Neuronal stem cell (in vitro differentiated cells): Measurements from ENCODE around the gene STAC3.

Source experiments
- DNase-seq: peaks from one replicate; pipeline ENCODE4 v3.0.0-alpha.2; 2013; ENCODE audit warnings: low spot score
- H2AFZ ChIP-seq: one replicate; pipeline ENCODE4 v1.6.1; 2013; ENCODE audit warnings: mild to moderate bottlenecking, low read length, inconsistent platforms
- H2AK5ac ChIP-seq: 2 replicates; pipeline ENCODE4 v1.6.1; 2013; ENCODE audit warnings: low read depth, mild to moderate bottlenecking, inconsistent platforms, low read length, moderate library complexity, mixed read lengths
- H2BK120ac ChIP-seq: 2 replicates; pipeline ENCODE4 v1.6.1; 2013; ENCODE audit warnings: low read depth, mild to moderate bottlenecking, inconsistent platforms, low read length, moderate library complexity, mixed read lengths
- H2BK12ac ChIP-seq: one replicate; pipeline ENCODE4 v1.6.1; 2013; ENCODE audit warnings: low read length, inconsistent platforms
- H2BK15ac ChIP-seq: 2 replicates; pipeline ENCODE4 v1.6.1; 2013; ENCODE audit warnings: mild to moderate bottlenecking, low read length, inconsistent platforms, mixed read lengths
- H2BK5ac ChIP-seq: one replicate; pipeline ENCODE4 v1.6.1; 2013; ENCODE audit warnings: inconsistent platforms, mild to moderate bottlenecking, low read length, moderate library complexity
- H3K14ac ChIP-seq: one replicate; pipeline ENCODE4 v1.6.1; 2013; ENCODE audit warnings: low read length, inconsistent platforms
- H3K18ac ChIP-seq: 2 replicates; pipeline ENCODE4 v1.6.1; 2013; ENCODE audit warnings: low read length, inconsistent platforms
- H3K23ac ChIP-seq: 2 replicates; pipeline ENCODE4 v1.6.1; 2013; ENCODE audit warnings: low read depth, mild to moderate bottlenecking, mixed read lengths, low read length, inconsistent platforms; ENCODE audit not compliant: poor library complexity
- H3K27ac ChIP-seq: replicated peaks from 3 replicates; pipeline ENCODE4 v1.5.1; 2013; ENCODE audit warnings: low read length, inconsistent platforms
- H3K27me3 ChIP-seq, 3 experiments: 2 replicates each; pipeline ENCODE4 v1.6.1; 2013; ENCODE audit warnings: low read length in 3 of 3, mild to moderate bottlenecking in 2 of 3, inconsistent platforms in 1 of 3, low read depth in 1 of 3, mixed read lengths in 1 of 3, moderate library complexity in 1 of 3; ENCODE audit not compliant: control insufficient read depth in 3 of 3, insufficient read depth in 3 of 3
- H3K36me3 ChIP-seq, 2 donors: replicated peaks in 1 of 2; 2 replicates each; pipeline ENCODE4 v1.6.1; 2013; ENCODE audit warnings: low read length in 2 of 2; ENCODE audit not compliant: control insufficient read depth in 2 of 2, insufficient read depth in 2 of 2
- H3K4ac ChIP-seq: 2 replicates; pipeline ENCODE4 v1.6.1; 2013; ENCODE audit warnings: inconsistent platforms, mild to moderate bottlenecking, low read length, moderate library complexity
- H3K4me1 ChIP-seq, 2 donors: 1 replicate in 1 of 2; 2 replicates in 1 of 2; pipeline ENCODE4 v1.6.1; 2013; ENCODE audit warnings: low read length in 2 of 2, low read depth in 1 of 2; ENCODE audit not compliant: control insufficient read depth in 2 of 2, insufficient read depth in 1 of 2
- H3K4me2 ChIP-seq: one replicate; pipeline ENCODE4 v1.6.1; 2013; ENCODE audit warnings: mild to moderate bottlenecking, low read length, inconsistent platforms; ENCODE audit not compliant: insufficient read depth, poor library complexity, severe bottlenecking
- H3K4me3 ChIP-seq, 2 donors: 2 replicates each; pipeline ENCODE4 v1.5.1; 2013; ENCODE audit warnings: low read length in 2 of 2, mild to moderate bottlenecking in 2 of 2, inconsistent platforms in 1 of 2, moderate library complexity in 1 of 2
- H3K79me1 ChIP-seq: one replicate; pipeline ENCODE4 v1.6.1; 2013; ENCODE audit warnings: low read depth, mild to moderate bottlenecking, inconsistent platforms, low read length, moderate library complexity
- H3K9ac ChIP-seq: one replicate; pipeline ENCODE4 v1.6.1; 2013; ENCODE audit warnings: mild to moderate bottlenecking, low read depth, low read length, inconsistent platforms; ENCODE audit not compliant: poor library complexity
- H3K9me3 ChIP-seq, 2 donors: replicated peaks in 1 of 2; 2 replicates each; pipeline versions ENCODE3 to v1.6.1; 2013; ENCODE audit warnings: low read length in 2 of 2, mild to moderate bottlenecking in 2 of 2, inconsistent platforms in 1 of 2, low read depth in 1 of 2, mixed read lengths in 1 of 2, moderate library complexity in 1 of 2; ENCODE audit not compliant: control insufficient read depth in 2 of 2, insufficient read depth in 1 of 2
- H4K8ac ChIP-seq: one replicate; pipeline ENCODE4 v1.6.1; 2013; ENCODE audit warnings: low read depth, mild to moderate bottlenecking, inconsistent platforms, low read length, moderate library complexity
- H4K91ac ChIP-seq: one replicate; pipeline ENCODE4 v1.6.1; 2013; ENCODE audit warnings: low read length, low read depth, mild to moderate bottlenecking, inconsistent platforms; ENCODE audit not compliant: poor library complexity
- WGBS, 2 donors: extraction: QIAGEN DNeasy Blood & Tissue Kit; methylation state at CpG; one replicate each; pipeline ENCODE4 v1.1.7; 2013; ENCODE audit warnings: missing lambda C conversion rate in 2 of 2, mixed read lengths in 1 of 2; ENCODE audit not compliant: insufficient read length in 2 of 2, insufficient replicate concordance in 1 of 2; ENCODE audit errors: extremely low coverage in 2 of 2; 5-methylcytosine and 5-hydroxymethylcytosine counted together

The STAC3 gene

DNA sequence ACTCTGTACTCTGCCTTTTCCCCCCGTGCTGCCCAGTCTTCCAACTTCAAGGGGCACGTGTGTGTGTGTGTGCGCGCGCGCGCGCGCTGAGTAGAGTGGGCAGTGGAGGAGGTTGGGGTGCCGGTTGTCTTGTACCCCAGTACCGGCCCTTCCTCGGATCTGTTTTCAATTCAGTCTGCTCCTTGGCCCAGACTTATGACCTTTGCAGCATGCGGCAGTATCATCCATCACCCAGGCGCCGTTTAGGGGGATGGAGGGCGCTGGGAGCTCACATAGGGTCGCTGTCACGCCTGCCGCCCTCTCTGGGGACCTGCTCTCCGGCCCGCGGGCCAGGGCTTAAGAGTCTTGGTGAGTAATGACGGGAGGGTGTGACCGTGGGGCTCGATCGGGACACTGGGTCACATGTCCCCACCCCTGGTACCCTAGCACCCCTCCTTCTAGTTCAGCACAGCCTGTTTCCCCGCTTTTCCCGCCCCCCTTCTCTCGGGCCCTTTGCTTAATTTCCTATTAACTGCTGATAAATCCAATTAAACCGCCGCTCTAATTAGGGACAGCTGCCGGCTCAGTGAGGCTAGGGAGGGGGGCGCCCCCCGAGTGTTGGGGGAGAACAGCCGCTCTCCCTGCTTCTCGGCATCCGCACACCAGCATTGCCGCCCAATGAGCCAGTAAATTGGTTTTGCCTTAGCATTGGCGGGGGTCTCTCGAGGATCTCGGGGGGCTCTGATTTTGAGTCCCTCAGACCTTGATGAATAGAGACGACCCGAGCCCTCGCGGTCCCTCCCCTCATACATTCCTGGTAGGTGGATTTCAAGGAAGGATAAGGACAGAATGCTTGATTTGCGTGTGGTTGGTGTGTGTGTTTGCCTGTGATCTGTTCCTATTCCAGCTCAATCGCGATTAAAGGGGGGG is 9.3 kb downstream of the STAC3 start:
- H3K23ac ChIP-seq: peak overlapping the region; percentile 89
- H3K9me3 ChIP-seq: no peaks in the 10 kb centered on the region
- no peak overlapping the region for H2BK5ac ChIP-seq
- H3K9ac ChIP-seq: peak overlapping the region; percentile 34
- H3K14ac ChIP-seq: no peak overlapping the region
- H4K91ac ChIP-seq: no peak overlapping the region
- no CpG with 5 or more reads among the region's 48 CpGs for WGBS, 2 donors
- H2BK12ac ChIP-seq: no peak overlapping the region
- no peak overlapping the region for H2AFZ ChIP-seq
- H3K4me1 ChIP-seq: peaks cover 39 to 43% of the 10 kb centered on the region in 2 donors
- peaks cover 22 to 68% (median 39%) of the 10 kb centered on the region in 3 experiments for H3K27me3 ChIP-seq
- H3K4me3 ChIP-seq: peak overlapping the region in 1 of 2 donors; percentile 58
- H2AK5ac ChIP-seq: no peak overlapping the region
- no peak for DNase-seq
- H3K79me1 ChIP-seq: peaks cover 2% of the 10 kb centered on the region
- peaks cover 0 to 2% of the 10 kb centered on the region in 2 donors for H3K36me3 ChIP-seq
- H2BK120ac ChIP-seq: no peak overlapping the region
- peak overlapping the region; percentile 27 for H2BK15ac ChIP-seq
- no peak overlapping the region for H4K8ac ChIP-seq
- no peak overlapping the region for H3K4ac ChIP-seq
- no peak overlapping the region for H3K27ac ChIP-seq
- no peak overlapping the region for H3K4me2 ChIP-seq
- H3K18ac ChIP-seq: peak overlapping the region; percentile 84

DNA sequence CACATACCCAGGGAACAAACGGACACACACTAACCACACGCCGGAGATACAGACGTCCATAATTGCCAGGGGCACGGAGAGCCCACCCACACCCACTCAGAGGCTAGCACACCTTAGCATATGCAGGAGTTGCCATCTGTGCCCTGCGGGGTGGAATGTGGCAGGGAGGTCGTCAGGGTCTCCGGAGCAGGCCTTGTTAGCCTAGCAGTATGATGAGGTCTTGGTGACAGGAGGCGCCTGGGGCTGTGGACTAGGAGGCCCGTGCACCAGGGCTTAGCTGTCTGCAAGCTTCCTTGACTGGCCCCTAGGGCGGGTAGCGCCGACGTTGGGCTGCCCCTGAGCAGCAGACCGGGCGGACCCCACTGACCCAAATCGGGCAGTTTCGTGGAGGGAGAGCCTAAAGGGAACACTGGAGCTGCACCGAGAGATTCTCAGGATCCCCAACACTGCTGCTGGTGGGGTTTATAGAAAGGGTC is 10.0 kb downstream of the STAC3 start:
- Histone ChIP-seq H3K9me3 (no peaks in the 10 kb centered on the region), H4K91ac (no peak overlapping the region), H3K79me1 (peaks cover 2% of the 10 kb centered on the region), H3K23ac (peak overlapping the region; percentile 2), H2BK12ac (no peak overlapping the region), H3K4ac (no peak overlapping the region), H3K9ac (peak overlapping the region; percentile 34), H2AK5ac (no peak overlapping the region), H3K18ac (peak overlapping the region; percentile 82), H3K4me3 (peak overlapping the region; percentile 58 to 70), H3K14ac (no peak overlapping the region), H3K27ac (no peak overlapping the region), H3K4me2 (no peak overlapping the region), H2BK120ac (no peak overlapping the region), H3K4me1 (peaks cover 39 to 47% of the 10 kb centered on the region in 2 donors), H2BK5ac (no peak overlapping the region), H3K36me3 (no peaks in the 10 kb centered on the region), H3K27me3 (peaks cover 22 to 75% (median 42%) of the 10 kb centered on the region in 3 experiments), H2AFZ (no peak overlapping the region), H2BK15ac (peak overlapping the region; percentile 27), H4K8ac (no peak overlapping the region)
- DNase-seq: no peak
- WGBS, 2 donors: no CpG with 5 or more reads among the region's 19 CpGs

DNA sequence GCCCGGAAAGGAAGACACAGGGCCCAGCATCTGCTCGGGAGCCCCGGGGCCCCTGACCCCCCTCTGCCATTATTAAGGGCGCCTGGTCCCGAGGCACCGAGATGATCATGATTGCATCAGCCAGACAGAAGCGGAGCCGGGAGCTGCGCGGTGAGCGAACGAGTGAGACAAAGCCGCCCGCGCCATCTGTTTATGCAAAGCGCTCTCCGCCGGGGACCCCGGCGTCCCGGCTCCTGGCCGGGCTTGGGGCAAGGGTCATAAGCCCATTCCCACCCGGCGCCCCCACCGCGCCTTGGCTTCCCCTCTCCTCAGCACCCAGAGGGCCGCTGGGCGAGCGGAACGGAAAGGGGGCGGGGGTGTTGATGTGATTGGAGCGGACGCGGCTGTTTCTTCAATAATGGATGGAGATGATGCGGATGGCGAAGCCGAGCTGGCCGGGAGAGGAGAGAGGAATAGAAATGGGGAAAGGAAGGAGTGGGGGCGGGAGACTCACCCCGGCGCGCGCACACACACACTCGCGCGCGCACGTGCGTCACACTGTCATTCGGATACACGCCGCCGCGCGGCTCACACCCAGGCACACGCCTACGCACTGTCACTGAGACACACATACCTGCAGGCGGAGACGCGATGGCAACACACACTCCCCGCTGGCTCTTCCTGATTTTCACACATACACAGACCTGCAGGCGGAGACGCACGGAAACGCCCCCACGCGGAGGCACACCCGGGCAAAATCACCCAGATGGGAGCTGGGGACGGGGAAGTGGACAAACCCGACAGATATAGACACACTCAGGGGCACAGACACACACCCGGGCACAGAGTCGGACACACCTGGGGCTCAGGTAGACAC is 10.7 kb downstream of the STAC3 start:
- peak overlapping the region; percentile 22 for H2BK15ac ChIP-seq
- peaks cover 0 to 6% of the 10 kb centered on the region in 2 donors for H3K36me3 ChIP-seq
- H3K79me1 ChIP-seq: peaks cover 2% of the 10 kb centered on the region
- WGBS, 2 donors: no CpG with 5 or more reads among the region's 72 CpGs
- peak overlapping the region; percentile 90 for H2AFZ ChIP-seq
- no peak overlapping the region for H3K27ac ChIP-seq
- peak overlapping the region; percentile 82 for H3K18ac ChIP-seq
- no peak overlapping the region for H4K8ac ChIP-seq
- peak overlapping the region; percentile 15 for H3K9ac ChIP-seq
- H3K27me3 ChIP-seq: peaks cover 22 to 82% (median 42%) of the 10 kb centered on the region in 3 experiments
- DNase-seq: no peak
- no peak overlapping the region for H4K91ac ChIP-seq
- no peak overlapping the region for H2BK5ac ChIP-seq
- peak overlapping the region; percentile 87 for H3K4me2 ChIP-seq
- H2BK12ac ChIP-seq: no peak overlapping the region
- no peaks in the 10 kb centered on the region for H3K9me3 ChIP-seq
- H3K14ac ChIP-seq: no peak overlapping the region
- H2BK120ac ChIP-seq: no peak overlapping the region
- no peak overlapping the region for H3K4ac ChIP-seq
- H2AK5ac ChIP-seq: peak overlapping the region; percentile 7
- peak overlapping the region; percentile 2 for H3K23ac ChIP-seq
- peak overlapping the region; percentile 58 to 70 for H3K4me3 ChIP-seq
- peaks cover 39 to 49% of the 10 kb centered on the region in 2 donors for H3K4me1 ChIP-seq
